HCT116 (cell line): ENCODE results near the gene NSFL1C. TPM values are rescaled to one million over a fixed set of nuclear protein-coding genes. Genes with fewer than 3 reads are reported as not detected.

ENCODE experiments used
- ATAC-seq: fragments of 200-7000 bp; cut with Tn5 transposase; 2 replicates; pipeline ENCODE4 v1.9.1; 2020; ENCODE audit warnings: mild to moderate bottlenecking, moderate library complexity
- BruUV-seq: library from RNA; stranded (reverse); fragments of 400-500 nt; replicated peaks from 2 replicates; lab custom pipeline; 2021; lab: Mats Ljungman, UMichigan
- CTCF ChIA-PET: fragments of 300-600 bp; sonication (Branson Sonifier 250); formaldehyde crosslinking; loops from one replicate; lab custom pipeline; 2021; ENCODE audit warnings: antibody characterized with exemption; lab: Charles Lee
- POLR2A ChIA-PET: fragments of 300-600, 350-600 bp; sonication (Branson Sonifier 250); formaldehyde crosslinking; loops from one replicate; lab custom pipeline; 2021; ENCODE audit warnings: antibody characterized with exemption; lab: Charles Lee
- RAD21 ChIA-PET, 2 experiments: fragments of 300-600 bp; sonication (Branson Sonifier 250); formaldehyde crosslinking; loops; one replicate each; lab custom pipeline; 2023; ENCODE audit warnings: low total read pairs in 2 of 2; ENCODE audit not compliant: uncharacterized antibody in 2 of 2, unreplicated experiment in 2 of 2, low non-redundant PET in 1 of 2; lab: Charles Lee
- DNase-seq: peaks from one replicate; pipeline ENCODE4 v3.0.0-alpha.2; 2010; ENCODE audit warnings: low read depth, low spot score
- H2AFZ ChIP-seq: fragments of 200-600 bp; shearing (Covaris generic), sonication (generic); 2 replicates; pipeline ENCODE4 v1.6.1; 2017; ENCODE audit warnings: low read depth, mixed run types, mixed read lengths, antibody characterized with exemption, low read length; ENCODE audit not compliant: poor library complexity, severe bottlenecking
- H3K27ac ChIP-seq: 2 replicates; pipeline ENCODE4 v1.5.1; 2012; ENCODE audit warnings: low read depth, low read length
- H3K27me3 ChIP-seq: fragments of 200-600 bp; sonication (generic); 2 replicates; pipeline ENCODE4 v1.6.1; 2016; ENCODE audit warnings: mixed run types, low read length, mixed read lengths; ENCODE audit not compliant: insufficient read depth
- H3K36me3 ChIP-seq, 2 experiments: fragments of 200-500 bp in 1 of 2; fragments of 200-600 bp in 1 of 2; sonication (Bioruptor generic) in 1 of 2; sonication (generic) in 1 of 2; 2 replicates each; pipeline versions ENCODE4 v1.5.1 to v1.6.1; 2014 to 2016; ENCODE audit warnings: low read length in 2 of 2, inconsistent platforms in 1 of 2, mixed read lengths in 1 of 2, mixed run types in 1 of 2; ENCODE audit not compliant: insufficient read depth in 2 of 2, control insufficient read depth in 1 of 2
- H3K4me1 ChIP-seq, 2 experiments: fragments of 200-600 bp in 1 of 2; sonication (generic) in 1 of 2; 2 replicates each; pipeline versions ENCODE4 v1.5.1 to v1.6.1; 2012 to 2017; ENCODE audit warnings: low read length in 2 of 2, inconsistent platforms in 1 of 2, mild to moderate bottlenecking in 1 of 2, mixed read lengths in 1 of 2, mixed run types in 1 of 2, moderate library complexity in 1 of 2; ENCODE audit not compliant: insufficient read depth in 2 of 2, control insufficient read depth in 1 of 2
- H3K4me2 ChIP-seq: fragments of 200-600 bp; sonication (generic); 2 replicates; pipeline ENCODE4 v1.6.1; 2017; ENCODE audit warnings: mixed run types, low read length, mixed read lengths
- H3K4me3 ChIP-seq, 2 experiments: fragments of 200-600 bp in 1 of 2; sonication (generic) in 1 of 2; replicated peaks in 1 of 2; 2 replicates each; pipeline ENCODE4 v1.5.1; 2011 to 2016; ENCODE audit warnings: low read length in 2 of 2, control low read depth in 1 of 2, low read depth in 1 of 2, mild to moderate bottlenecking in 1 of 2, mixed read lengths in 1 of 2, mixed run types in 1 of 2
- H3K79me2 ChIP-seq: fragments of 200-600 bp; sonication (generic); 2 replicates; pipeline ENCODE4 v1.6.1; 2017; ENCODE audit warnings: mild to moderate bottlenecking, mixed run types, low read length, moderate library complexity, mixed read lengths; ENCODE audit not compliant: insufficient read depth
- H3K9ac ChIP-seq: fragments of 200-600 bp; sonication (generic); 2 replicates; pipeline ENCODE4 v1.6.1; 2016; ENCODE audit warnings: low read length, mixed read lengths
- H3K9me2 ChIP-seq: fragments of 200-600 bp; sonication (generic), shearing (Covaris generic); 2 replicates; pipeline ENCODE4 v1.6.1; 2017; ENCODE audit warnings: mixed run types, mild to moderate bottlenecking, moderate library complexity; ENCODE audit not compliant: insufficient read depth
- H3K9me3 ChIP-seq, 2 experiments: fragments of 200-500 bp in 1 of 2; fragments of 200-600 bp in 1 of 2; sonication (Bioruptor generic) in 1 of 2; sonication (generic) in 1 of 2; 2 replicates each; pipeline ENCODE4 v1.6.1; 2014 to 2017; ENCODE audit warnings: low read length in 2 of 2, mixed read lengths in 2 of 2, inconsistent platforms in 1 of 2, low read depth in 1 of 2, mild to moderate bottlenecking in 1 of 2, mixed run types in 1 of 2, moderate library complexity in 1 of 2; ENCODE audit not compliant: control insufficient read depth in 1 of 2, insufficient read depth in 1 of 2
- H4K20me1 ChIP-seq: fragments of 200-600 bp; sonication (generic), shearing (Covaris generic); 2 replicates; pipeline ENCODE4 v1.6.1; 2017; ENCODE audit warnings: mixed run types, mild to moderate bottlenecking, moderate library complexity; ENCODE audit not compliant: insufficient read depth
- ELF1 ChIP-seq: IDR thresholded peaks from 2 replicates; pipeline ENCODE4 v1.6.1; 2012; ENCODE audit warnings: low read depth, borderline replicate concordance
- FOSL1 ChIP-seq: IDR thresholded peaks from 2 replicates; pipeline ENCODE4 v1.6.1; 2012; ENCODE audit warnings: low read depth
- JUND ChIP-seq: IDR thresholded peaks from 2 replicates; pipeline ENCODE4 v1.6.1; 2012
- POLR2A ChIP-seq: IDR thresholded peaks from 2 replicates; pipeline ENCODE4 v1.7.0; 2011; ENCODE audit warnings: borderline replicate concordance; ENCODE audit not compliant: insufficient read depth, insufficient read length; ENCODE audit errors: extremely low read depth
- POLR2AphosphoS5 ChIP-seq: IDR thresholded peaks from 2 replicates; pipeline ENCODE4 v1.6.1; 2011; ENCODE audit warnings: mild to moderate bottlenecking, low read depth, low read length, moderate library complexity
- TCF7L2 ChIP-seq: IDR thresholded peaks from 2 replicates; pipeline ENCODE4 v1.7.0; 2011; ENCODE audit warnings: borderline replicate concordance, inconsistent platforms; ENCODE audit not compliant: insufficient read depth, insufficient read length; ENCODE audit errors: extremely low read depth
- intact Hi-C: fragments of 100-400 bp; cut with micrococcal nuclease; formaldehyde crosslinking; loops from 2 replicates; pipeline ENCODE4 v1.10.0; 2022
- total RNA-seq: library from RNA; stranded (reverse); gene quantifications from one replicate; pipeline ENCODE4 v1.2.1, GENCODE V29; 2021; ENCODE audit not compliant: unreplicated experiment
- TF ChIP-seq, protein P1 (sequence below): IDR thresholded peaks from 2 replicates; pipeline ENCODE4 v1.6.1; 2012; ENCODE audit warnings: low read depth

The NSFL1C gene
- total RNA-seq, 1 experiment from 2014 or later = 93.4 TPM

GRCh38 chr20:1484438-1485116 lies 17.9 kb upstream of the NSFL1C start:
- TF ChIP-seq, protein P1, sequence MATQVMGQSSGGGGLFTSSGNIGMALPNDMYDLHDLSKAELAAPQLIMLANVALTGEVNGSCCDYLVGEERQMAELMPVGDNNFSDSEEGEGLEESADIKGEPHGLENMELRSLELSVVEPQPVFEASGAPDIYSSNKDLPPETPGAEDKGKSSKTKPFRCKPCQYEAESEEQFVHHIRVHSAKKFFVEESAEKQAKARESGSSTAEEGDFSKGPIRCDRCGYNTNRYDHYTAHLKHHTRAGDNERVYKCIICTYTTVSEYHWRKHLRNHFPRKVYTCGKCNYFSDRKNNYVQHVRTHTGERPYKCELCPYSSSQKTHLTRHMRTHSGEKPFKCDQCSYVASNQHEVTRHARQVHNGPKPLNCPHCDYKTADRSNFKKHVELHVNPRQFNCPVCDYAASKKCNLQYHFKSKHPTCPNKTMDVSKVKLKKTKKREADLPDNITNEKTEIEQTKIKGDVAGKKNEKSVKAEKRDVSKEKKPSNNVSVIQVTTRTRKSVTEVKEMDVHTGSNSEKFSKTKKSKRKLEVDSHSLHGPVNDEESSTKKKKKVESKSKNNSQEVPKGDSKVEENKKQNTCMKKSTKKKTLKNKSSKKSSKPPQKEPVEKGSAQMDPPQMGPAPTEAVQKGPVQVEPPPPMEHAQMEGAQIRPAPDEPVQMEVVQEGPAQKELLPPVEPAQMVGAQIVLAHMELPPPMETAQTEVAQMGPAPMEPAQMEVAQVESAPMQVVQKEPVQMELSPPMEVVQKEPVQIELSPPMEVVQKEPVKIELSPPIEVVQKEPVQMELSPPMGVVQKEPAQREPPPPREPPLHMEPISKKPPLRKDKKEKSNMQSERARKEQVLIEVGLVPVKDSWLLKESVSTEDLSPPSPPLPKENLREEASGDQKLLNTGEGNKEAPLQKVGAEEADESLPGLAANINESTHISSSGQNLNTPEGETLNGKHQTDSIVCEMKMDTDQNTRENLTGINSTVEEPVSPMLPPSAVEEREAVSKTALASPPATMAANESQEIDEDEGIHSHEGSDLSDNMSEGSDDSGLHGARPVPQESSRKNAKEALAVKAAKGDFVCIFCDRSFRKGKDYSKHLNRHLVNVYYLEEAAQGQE = no peak
- TF ChIP-seq POLR2A (no peak), POLR2AphosphoS5 (no peak), TCF7L2 (no peak), FOSL1 (no peak), JUND (no peak), ELF1 (no peak)
- H3K4me3 ChIP-seq = no peak overlapping the region
- H3K79me2 ChIP-seq = no peaks in the 10 kb centered on the region
- H3K9ac ChIP-seq = no peak overlapping the region
- no peaks in the 10 kb centered on the region for H3K9me2 ChIP-seq
- no TSS peak for BruUV-seq
- H3K36me3 ChIP-seq = no peaks in the 10 kb centered on the region
- DNase-seq = no peak
- intact Hi-C loops = no loop called here
- no peaks in the 10 kb centered on the region for H3K27me3 ChIP-seq
- no peak for ATAC-seq
- H3K9me3 ChIP-seq = no peaks in the 10 kb centered on the region
- ChIA-PET RAD21 (no interaction called here), CTCF (interaction anchor here (1.2 kb wide), 1 partner anchor 19 kb away, joined by 3 read pairs; no protein-coding TSS in a partner anchor), POLR2A (no interaction called here)
- no peak overlapping the region for H3K4me2 ChIP-seq
- H3K27ac ChIP-seq = no peak overlapping the region
- H2AFZ ChIP-seq = no peak overlapping the region
- no peaks in the 10 kb centered on the region for H4K20me1 ChIP-seq
- H3K4me1 ChIP-seq = peaks cover 0 to 7% of the 10 kb centered on the region in 2 experiments; a peak in 2 of 4 replicates
